LoVo (cell line): ENCODE data around the gene CYB5R3.

Source experiments
- DNase-seq: peaks from one replicate; pipeline ENCODE4 v3.0.0-alpha.2; 2016; ENCODE audit warnings: low spot score

The CYB5R3 gene

DNA sequence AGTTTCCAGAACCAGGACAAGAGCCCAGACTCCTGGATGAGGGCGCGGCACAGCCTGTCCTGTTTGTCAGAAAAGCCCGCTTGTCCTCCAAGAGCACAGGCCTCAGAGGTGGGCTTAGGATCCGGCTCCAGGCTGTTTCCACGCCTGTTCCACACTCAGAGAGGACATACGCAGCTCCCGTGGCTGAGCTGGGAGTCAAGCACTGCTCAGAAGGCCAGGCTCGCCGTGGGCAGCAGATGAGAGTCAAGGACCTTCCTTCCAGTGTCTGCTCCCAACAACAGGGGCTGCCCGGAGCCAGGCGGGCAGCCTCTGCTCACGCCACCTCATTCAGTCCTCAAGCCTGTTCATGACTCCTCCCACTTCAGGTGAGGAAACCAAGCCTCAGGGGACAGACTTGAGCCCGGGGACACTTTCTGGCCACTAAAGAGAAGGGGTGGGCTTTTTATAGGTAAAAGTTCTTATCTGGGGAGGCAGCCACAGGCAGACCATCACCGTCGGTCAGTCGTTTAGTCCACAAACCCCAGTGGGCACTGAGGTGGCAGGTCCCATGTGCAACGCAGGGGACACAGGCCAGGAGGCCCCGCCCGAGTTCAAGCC lies 3.8 kb downstream of the CYB5R3 start:
- DNase-seq: no peak

DNA sequence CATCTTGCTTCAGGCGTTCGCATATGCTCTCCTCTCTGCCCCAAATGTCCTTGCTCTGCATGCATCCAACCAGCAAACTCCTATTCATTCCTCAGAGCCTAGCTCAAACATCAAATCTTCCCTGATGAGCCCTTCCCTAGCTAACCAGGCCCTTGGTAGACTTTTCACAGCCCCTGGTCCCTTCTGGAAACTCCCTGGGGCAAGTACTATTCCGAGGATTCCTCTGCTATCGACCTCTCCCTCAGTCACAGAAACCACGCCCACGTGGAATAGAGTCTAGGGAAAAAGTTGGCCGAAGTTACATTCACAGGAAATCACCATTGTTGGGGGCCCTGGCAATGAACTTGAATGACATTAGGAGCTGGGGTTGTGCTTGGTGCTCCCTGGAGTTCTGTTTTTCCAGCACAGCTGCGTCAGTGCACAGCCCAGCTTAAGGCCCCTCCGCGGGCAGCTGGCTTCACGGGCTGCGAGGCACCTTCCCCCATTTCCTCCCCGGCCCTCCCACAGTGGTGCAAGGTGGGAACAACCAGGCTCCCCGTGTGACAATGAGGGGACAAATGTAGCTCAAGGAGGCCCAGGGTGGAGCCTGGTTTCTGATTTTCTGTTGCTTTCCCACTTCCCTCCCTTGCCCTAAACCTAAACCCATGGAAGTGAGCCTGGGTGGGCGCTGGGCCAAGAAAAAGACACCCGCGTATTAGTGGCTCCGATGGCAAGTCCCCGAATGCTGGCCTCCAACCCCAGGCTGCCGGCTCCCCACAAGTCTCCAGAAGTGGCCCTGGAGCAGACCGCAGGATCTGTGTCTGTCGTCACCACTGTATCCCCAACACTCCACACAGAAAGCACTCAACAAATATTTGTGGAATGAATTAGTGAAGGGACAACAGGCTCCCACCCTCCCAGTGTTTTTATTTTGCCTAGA lies 4.5 kb downstream of the CYB5R3 start:
- no peak for DNase-seq

DNA sequence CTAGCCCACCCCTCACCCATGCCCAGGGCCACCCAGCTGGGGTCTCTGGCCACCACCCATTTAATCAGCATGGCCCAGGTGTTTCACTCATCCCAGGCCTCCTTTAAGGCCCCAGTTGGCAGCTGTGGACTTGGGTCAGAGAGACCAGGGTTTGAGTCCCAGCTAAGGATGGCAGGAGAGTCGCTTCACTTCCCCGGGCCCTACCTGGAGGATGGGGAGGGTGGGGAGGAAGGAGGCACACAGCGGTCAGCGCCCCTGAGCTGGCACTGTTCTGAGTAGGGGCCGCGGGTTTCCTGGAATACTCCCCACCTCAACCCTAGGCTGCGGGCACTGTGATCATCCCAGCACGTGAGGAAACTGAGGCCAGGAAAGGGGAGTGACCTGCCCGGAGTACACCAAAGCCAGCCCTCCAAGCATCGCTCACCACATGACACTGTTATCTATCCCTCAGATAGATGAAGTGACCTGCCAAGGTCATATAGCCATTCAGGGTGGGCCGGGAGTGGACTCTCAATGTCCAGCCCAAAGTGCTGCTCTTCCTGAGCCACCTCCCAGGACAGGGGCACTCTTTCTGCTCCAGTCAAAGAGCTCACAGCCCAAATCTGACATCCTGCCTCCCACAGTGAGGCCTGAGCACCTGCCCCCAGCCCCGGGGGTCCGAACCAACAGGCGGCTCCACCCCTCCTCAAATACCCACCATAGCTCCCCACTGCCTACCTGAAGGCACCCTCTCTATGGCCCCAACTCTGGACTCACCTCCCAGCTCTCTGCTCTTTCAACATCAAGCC lies 5.4 kb downstream of the CYB5R3 start:
- DNase-seq: no peak

DNA sequence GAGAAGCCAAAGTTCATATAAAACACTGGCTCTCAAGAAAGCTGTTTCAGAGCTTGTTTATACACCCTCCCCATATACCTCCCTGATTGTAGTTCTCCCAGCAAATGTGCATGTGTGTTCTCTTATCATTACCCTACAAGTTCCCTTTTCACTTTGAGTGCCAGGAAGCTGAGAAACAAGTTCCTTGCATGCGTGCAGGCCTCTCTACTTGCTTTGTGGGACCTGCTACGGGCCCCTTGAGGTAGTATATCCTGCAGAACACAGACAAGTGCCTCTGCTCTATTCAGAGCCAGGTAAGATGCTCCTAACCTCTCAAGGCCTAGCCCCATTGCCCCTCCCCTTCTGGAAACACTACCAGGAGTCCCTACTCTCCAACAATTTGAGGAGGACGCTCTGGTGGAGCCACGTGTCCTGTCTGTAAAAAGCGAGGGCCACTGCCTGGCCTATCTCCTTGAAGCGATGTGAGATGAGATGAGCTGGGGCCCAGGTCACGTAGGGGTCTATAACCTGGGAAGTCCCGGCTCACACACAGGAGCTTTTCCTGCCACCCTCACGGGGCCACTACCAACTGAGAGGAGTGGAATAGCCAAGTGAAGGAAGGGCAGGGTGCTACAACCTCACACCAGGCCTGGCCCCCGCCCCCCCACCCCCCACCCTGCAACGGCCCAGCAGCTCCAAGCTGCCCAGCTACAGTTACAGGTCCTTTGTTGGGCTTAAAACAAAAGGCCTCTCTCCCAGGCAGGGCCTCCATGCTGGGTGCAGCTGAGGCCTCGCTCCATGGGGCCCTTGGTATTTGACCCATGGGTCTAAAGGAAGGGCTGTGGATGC lies 6.2 kb downstream of the CYB5R3 start:
- DNase-seq: no peak

DNA sequence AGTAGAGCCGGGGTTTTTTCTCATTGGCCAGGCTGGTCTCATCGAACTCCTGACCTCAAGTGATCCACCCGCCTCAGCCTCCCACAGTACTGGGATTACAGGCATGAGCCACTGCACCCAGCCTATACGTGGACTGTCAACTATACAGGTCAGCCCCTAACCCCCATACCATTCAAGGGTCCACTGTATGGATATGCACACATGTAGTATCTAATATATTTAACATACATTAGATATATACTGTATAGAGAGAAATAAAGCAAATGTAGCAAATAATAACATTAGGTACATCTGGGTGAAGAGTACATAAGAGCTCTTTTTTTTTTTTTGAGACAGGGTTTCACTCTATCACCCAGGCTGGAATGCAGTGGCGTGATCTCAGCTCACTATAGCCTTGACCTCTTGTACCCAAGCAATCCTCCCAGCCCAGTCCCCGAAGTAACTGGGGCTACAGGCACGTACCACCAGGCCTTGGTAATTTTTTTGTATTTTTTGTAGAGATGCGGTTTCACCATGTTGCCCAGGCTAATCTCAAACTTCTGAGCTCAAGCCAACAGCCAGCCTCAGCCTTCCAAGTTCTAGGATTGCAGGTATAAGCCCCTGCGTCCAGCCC lies 7.3 kb downstream of the CYB5R3 start:
- no peak for DNase-seq

DNA sequence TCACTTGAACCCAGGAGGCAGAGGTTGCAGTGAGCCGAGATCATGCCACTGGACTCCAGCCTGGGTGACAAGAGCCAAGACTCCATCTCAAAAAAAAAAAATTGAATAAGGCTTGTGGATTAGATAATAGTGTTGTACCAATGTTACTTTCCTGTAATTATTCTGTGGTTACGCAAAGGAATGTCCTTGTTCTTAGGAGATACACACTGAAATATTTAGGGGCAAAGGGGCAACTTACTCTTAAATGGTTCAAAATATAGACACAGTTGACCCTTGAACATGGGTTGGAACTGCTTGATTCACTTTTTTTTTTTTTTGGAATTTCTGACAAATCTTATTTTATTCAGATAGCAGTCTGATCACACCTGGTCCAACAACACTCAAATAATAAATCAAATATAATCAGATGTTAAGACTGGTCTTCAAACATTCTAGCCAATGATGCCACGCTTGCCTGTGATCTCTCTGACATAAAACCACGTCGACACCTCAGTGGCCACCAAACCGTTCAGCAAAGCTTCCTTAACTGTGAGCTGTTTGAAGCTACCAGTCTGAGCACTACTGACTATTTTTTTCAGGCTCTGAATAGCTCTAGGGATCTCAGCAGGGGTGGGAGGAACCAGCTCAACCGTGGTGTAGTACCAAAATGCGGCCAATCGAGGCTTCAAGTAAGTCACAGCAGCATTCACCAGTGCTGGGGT lies 9.5 kb downstream of the CYB5R3 start:
- no peak for DNase-seq

DNA sequence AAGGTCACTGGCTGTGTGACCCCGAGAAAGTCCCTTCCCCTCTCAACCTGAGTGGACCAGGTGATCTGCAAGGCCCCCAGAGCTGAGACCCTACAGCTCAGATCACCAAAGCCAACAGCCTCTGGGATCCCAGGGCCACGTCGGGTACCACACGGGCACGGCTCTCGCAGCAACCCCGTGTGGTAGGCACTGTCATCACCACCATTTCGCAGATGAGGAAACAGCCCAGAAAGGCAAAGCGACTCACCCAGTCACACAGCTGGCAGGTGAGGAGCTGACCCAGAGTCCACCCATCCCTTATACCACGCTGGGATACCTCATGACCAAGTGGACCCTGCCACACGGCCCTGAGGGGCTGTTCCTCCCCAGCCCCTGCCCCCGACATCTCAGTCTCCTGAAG lies 11.6 kb downstream of the CYB5R3 start:
- no peak for DNase-seq

DNA sequence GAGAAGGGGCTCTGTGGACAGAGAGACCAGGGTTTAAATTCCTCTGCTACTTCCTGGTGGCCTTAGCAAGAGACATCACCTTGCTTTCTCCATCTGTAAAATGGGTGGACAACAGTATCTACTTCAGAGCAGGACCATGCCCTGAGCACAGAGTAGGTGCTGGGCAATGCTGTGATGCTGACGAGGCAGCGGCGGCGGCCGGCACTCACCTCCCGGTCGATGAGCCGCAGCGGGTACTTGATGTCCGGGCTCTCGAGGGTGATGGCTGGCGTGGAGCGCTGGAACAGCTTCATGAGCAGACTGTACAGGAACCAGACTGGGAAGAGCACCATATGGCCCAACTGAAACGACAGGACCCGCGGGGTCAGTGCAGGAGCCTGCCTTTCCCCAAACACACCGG lies 12.7 kb downstream of the CYB5R3 start:
- DNase-seq: no peak

DNA sequence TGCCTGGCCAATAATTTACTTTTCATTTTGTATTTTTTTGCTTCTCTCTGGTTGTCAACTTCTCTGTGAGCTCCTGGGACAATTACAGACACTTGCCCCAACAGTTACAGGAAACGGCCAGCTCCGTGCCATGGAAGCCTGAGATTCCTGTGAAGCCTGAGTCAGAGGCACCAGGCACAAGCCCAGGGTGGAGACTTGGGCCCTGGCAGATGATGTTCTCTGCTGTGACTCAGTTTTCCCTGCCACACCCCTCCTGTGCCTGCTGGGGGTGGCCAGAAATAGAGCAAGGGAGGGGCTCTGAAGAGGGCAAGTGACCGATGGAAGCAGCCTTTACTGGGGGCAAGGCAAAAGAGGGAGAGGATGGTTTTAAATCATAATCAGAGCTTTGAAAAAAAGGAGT lies 13.7 kb downstream of the CYB5R3 start:
- peak; percentile 90 for DNase-seq

DNA sequence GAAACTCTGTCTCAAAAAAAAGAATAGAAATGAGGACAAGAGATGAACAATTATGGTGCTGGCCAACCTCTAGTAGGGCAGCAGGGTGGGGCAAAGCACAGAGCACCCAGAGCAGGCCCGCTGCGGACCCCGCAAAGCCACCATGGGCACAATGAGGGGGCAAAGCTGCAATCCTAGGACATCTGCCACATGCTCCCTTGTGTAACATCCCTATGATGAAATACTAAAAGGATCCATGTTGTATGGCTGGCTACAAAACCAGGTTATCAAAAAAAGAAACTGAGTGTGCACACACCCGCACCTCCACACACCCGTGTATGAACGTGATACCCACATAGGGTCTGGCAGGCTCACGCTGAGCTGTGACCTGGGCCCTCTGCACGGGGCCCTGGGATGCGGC lies 16.2 kb downstream of the CYB5R3 start:
- DNase-seq: no peak

DNA sequence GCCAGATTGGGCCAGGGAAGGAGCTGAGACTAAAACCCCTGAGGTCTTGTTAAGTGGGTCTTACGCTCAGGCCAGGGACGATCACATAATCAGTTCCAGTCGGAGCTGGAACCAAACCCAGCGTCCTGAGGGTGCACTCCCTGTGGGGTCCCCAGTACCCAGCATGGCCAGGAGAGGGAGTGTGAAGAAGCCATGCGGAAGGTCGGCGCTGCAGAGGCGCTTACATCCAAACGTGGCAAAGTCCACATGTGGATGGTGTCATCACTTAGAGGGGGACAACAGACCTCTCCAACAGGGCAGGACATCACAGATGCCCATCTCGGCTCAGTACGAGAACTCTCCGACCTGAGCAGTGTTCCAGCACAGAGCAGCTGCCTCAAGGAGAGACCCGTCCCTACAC lies 17.1 kb downstream of the CYB5R3 start:
- DNase-seq: no peak

DNA sequence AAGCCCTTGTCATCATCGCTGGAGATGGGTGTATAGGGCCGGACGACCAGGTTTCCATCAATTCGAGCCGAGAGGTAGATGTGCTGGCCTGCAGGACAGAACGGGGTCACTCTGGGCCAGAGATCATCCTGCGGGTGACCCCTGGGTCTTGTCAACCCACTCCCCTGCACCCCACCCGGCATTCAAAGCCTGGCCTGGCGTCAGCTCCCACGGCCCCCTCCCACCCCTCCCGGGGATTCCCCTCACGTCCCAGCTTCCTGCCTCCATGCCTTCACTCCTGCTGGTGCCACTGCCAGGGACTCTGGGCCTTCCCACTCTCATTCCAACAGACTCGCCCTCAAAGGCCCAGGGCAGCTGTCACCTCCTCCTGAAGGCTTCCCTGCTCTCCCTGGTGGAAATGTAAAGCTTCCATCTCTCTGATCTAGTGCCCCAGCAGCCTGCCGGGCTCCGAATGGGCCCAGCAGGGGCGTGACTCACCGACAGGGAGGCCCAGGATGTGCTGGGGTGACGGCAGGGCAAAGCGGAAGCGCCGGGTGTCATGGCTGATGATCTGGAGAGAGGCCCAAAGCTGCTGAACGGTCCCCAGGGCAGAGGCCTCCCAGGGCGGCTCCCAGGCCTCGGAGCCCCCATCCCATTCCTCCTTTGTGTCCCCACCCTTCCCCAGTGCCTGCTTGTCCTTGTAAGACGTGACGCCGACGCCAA lies 18.1 kb downstream of the CYB5R3 start:
- DNase-seq: no peak

DNA sequence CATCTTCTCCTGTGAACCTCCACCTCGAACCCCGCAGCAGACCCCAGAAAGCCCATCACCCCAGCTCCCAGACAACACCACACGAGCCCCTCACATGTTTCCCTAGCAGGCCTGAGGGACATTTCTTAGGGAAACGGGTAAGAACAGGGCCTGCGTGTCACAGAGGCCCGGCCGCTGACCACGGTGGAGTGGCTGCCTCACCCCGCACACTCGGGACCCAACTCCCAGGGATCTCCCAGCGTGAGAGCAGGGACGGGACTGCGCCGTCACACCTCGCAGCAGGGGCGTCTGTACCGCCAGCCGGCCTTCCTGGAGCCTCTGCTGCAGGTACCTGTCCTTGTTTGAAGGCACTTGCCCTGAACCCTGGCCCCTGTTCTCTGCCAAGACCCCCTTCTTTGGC lies 19.0 kb downstream of the CYB5R3 start:
- DNase-seq: no peak

DNA sequence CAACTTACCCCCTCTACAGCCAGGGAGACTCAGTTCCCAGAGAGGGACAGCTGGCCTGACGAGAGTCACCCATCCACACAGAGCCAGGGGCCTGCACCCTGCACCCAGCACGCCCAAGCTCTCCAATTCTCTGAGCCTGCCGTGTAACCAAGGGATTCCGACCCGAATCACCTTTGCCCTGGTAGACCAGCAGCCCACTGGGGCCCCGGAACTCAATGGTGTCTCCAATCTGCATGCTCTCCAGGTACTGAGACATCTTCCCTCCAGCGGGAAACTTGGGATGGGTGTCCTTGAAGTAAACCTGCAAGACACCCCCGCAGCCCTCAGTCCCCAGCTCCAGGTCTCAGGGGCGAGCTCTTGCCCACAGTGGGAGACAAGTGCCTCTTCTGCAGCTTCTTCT lies 21.2 kb downstream of the CYB5R3 start:
- no peak for DNase-seq

DNA sequence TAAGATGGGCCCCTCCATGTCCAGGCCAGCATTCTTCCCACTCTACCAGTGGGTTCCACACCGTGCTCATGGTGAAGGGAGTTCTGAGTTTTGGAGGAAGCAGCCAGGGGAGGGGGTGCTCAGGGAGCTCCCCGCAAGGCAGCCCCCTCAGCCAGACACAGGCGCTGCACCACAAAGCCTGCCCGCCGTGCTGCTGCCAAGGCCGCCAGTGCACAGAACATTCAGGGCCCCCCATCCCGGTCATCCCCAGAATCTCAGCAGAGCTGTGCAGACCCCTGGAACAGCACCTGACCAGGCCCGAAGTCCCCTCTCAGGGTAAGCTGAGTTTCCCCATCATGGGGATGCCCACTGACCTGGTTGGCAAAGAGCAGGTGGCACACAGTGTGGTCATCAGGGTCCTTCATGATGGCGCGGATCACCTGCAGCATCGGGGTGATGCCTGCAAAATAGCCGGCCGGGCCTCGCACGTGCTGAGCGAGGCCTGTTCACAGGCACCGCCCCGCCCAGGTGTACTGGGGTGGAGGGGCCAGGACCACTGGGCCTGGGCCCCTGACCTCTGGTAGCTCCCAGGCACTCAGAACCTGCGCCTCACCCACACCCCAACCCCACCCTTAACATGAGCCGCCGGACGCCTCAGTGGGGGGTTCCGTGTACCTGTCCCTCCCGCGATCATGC lies 22.1 kb downstream of the CYB5R3 start:
- no peak for DNase-seq

DNA sequence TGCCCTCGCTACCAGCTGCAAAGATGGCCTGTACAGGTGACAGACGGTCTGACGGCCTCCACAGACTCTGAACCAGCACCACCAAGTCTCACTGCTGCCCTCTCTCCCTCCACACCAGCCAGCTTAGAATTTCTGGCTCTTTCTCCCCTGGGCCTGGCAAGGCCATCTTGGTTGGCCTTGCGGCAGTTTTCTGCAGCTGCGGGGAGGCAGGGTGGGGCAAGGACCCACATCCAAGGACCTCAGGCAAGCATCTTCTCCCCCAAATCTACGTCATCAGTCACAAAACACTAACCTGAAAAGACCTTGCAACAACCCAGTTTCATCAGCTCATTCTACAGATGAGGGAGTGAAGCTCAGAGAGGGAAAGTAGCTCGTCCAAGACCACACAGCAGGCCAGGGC lies 22.8 kb downstream of the CYB5R3 start:
- DNase-seq: no peak

DNA sequence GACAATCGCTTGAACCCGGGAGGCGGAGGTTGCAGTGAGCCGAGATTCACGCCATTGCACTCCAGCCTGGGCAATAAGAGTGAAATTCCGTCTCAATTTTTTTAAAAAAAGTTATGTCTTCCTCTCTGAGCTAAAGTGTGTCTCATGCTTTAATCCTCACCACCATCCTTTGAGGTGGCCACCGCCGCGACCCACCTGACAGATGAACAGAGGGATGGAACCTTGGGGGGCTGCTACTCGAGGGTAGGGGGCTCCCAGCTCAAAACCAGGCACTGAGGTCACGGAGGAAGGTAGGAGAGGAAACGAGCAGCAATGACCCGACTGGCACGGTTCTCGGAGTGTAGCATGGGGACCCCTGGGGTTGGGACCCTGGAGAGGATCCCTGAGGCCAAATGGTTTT lies 23.8 kb downstream of the CYB5R3 start:
- no peak for DNase-seq

DNA sequence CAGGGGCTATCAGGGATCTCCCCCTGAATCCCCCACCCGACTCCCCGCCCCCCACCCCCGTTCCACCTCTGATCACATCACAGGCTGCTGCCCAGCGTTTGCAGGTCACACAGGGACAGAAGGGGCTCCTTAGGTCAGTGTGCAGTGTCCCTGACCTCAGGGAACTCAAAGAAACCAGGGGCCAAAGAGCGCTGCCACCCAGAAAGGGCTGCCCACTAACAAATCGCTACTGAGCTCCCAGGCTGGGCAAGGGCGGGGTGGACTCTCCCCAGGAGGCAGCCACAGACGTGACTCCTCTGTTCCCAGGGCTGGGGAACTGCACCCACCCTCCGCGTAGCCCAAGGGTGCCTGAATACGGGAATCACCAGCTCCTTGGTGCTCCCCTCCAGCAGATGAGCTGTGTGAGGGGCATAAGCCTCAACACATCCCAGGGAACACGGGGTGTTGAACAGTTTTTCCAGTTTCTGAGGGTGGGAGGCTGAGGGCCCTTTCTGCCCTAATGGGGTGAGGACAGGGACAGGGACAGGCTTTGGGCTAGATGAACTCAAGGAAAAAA lies 24.6 kb downstream of the CYB5R3 start:
- DNase-seq: no peak

DNA sequence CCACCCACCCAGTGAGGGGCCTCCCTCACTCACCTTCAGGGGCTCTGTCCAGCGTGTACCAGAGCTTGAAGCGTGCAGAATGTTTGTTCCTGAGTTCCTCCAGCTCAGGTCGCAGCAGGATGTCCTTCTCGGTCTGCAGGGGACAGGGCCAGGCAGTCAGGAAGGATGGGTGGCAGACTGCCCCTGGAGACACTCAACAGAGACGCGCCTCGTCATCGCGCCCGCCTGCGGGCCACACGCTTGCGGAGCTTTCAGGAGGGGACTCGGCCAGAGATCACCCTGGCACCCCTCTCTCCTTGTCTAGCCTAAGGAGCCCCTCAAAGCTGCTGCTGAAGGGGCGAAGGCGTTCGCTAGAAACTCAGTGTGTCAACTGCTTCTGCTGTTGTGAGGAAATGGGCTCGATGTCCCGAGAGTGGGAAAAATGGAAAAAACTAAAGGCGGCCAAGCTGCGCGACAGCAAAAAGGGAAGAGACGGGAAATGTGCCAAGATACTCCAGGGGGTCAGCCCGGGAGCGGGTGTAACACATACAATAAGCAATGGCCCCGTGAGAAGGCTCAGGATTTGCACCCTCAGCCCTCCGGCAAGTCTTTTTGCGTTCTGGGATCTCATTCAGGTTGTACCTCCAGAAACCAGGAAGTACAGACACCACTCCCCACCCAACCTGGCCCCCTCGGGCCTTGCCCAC lies 25.3 kb downstream of the CYB5R3 start:
- no peak for DNase-seq
